HepG2 (cell line): Measurements from ENCODE around the gene SALL4. TPM values are rescaled to one million over a fixed set of nuclear protein-coding genes. Genes with fewer than 3 reads are reported as not detected.
A peak's percentile ranks its signal among the peaks of the same experiment; 100 is the strongest.

Source experiments
- ATF5 ChIP-seq: sonication (generic); formaldehyde crosslinking; IDR thresholded peaks from 2 replicates; pipeline ENCODE4 v1.4.0; 2020; ENCODE audit warnings: mild to moderate bottlenecking, low read depth, missing genetic modification reagents
- CAMTA2 ChIP-seq: sonication (generic); formaldehyde crosslinking; IDR thresholded peaks from 2 replicates; pipeline ENCODE4 v1.4.0; 2020; ENCODE audit warnings: mild to moderate bottlenecking, missing genetic modification reagents, borderline replicate concordance
- CREB3 ChIP-seq: sonication (generic); formaldehyde crosslinking; IDR thresholded peaks from 2 replicates; pipeline ENCODE4 v1.5.0; 2020; ENCODE audit warnings: missing genetic modification reagents
- EED ChIP-seq: sonication (generic); formaldehyde crosslinking; IDR thresholded peaks from 2 replicates; pipeline ENCODE4 v1.5.0; 2020; ENCODE audit warnings: mild to moderate bottlenecking, missing genetic modification reagents
- HOXA5 ChIP-seq: sonication (generic); formaldehyde crosslinking; IDR thresholded peaks from 2 replicates; pipeline ENCODE4 v1.4.0; 2020; ENCODE audit warnings: missing genetic modification reagents
- KDM2A ChIP-seq: sonication (generic); formaldehyde crosslinking; IDR thresholded peaks from 2 replicates; pipeline ENCODE4 v1.4.0; 2020; ENCODE audit warnings: low read depth, missing genetic modification reagents, borderline replicate concordance
- MXD4 ChIP-seq: IDR thresholded peaks from 2 replicates; pipeline ENCODE4 v1.6.1; 2016; ENCODE audit warnings: mild to moderate bottlenecking, missing biosample characterization, missing genetic modification reagents
- NONO ChIP-seq, 2 experiments: fragments of 450-650 bp in 1 of 2; sonication (generic) in 1 of 2; formaldehyde crosslinking in 1 of 2; IDR thresholded peaks in 1 of 2; conservative IDR thresholded peaks in 1 of 2; 2 replicates each; pipeline versions ENCODE4 v1.6.1 to v1.8.0; 2017 to 2022; ENCODE audit warnings: mild to moderate bottlenecking in 1 of 2, missing genetic modification reagents in 1 of 2, moderate library complexity in 1 of 2
- RAD51 ChIP-seq: fragments of 450-650 bp; IDR thresholded peaks from 2 replicates; pipeline ENCODE4 v1.6.1; 2016; ENCODE audit warnings: borderline replicate concordance
- RARG ChIP-seq: sonication (generic); formaldehyde crosslinking; IDR thresholded peaks from 2 replicates; pipeline ENCODE4 v1.4.0; 2020; ENCODE audit warnings: low read depth, mild to moderate bottlenecking, missing genetic modification reagents
- RBAK ChIP-seq: sonication (generic); formaldehyde crosslinking; IDR thresholded peaks from 2 replicates; pipeline ENCODE4 v1.5.1; 2020; ENCODE audit warnings: mild to moderate bottlenecking, missing genetic modification reagents
- SAFB2 ChIP-seq: sonication (generic); formaldehyde crosslinking; IDR thresholded peaks from 2 replicates; pipeline ENCODE4 v1.5.1; 2020; ENCODE audit warnings: missing genetic modification reagents, low read depth, mild to moderate bottlenecking, borderline replicate concordance
- SRSF1 ChIP-seq: fragments of 200-400 bp; formaldehyde crosslinking; optimal IDR thresholded peaks from 2 replicates; pipeline ENCODE3; 2017; ENCODE audit warnings: mild to moderate bottlenecking, low read depth, low read length, moderate library complexity
- STAG1 ChIP-seq: sonication (generic); formaldehyde crosslinking; IDR thresholded peaks from 2 replicates; pipeline ENCODE4 v1.4.0; 2020; ENCODE audit warnings: missing genetic modification reagents
- TBP ChIP-seq: sonication (generic); formaldehyde crosslinking; IDR thresholded peaks from 2 replicates; pipeline ENCODE4 v1.5.0; 2020; ENCODE audit warnings: missing genetic modification reagents
- TGIF2 ChIP-seq: IDR thresholded peaks from 2 replicates; pipeline ENCODE4 v1.6.1; 2016; ENCODE audit warnings: control low read depth, missing compliant biosample characterization
- ZBTB4 ChIP-seq: sonication (generic); formaldehyde crosslinking; IDR thresholded peaks from 2 replicates; pipeline ENCODE4 v1.4.0; 2020; ENCODE audit warnings: missing genetic modification reagents, mild to moderate bottlenecking, borderline replicate concordance
- ZFP36L1 ChIP-seq: sonication (generic); formaldehyde crosslinking; IDR thresholded peaks from 2 replicates; pipeline ENCODE4 v1.8.0; 2022; ENCODE audit warnings: mild to moderate bottlenecking, missing genetic modification reagents, moderate library complexity
- ZFP82 ChIP-seq: sonication (generic); formaldehyde crosslinking; IDR thresholded peaks from 2 replicates; pipeline ENCODE4 v1.5.1; 2020; ENCODE audit warnings: mild to moderate bottlenecking, missing genetic modification reagents, borderline replicate concordance
- ZNF30 ChIP-seq: sonication (generic); formaldehyde crosslinking; IDR thresholded peaks from 2 replicates; pipeline ENCODE4 v1.5.0; 2020; ENCODE audit warnings: mild to moderate bottlenecking, missing genetic modification reagents
- ZNF331 ChIP-seq: sonication (generic); formaldehyde crosslinking; IDR thresholded peaks from 2 replicates; pipeline ENCODE4 v1.4.0; 2020; ENCODE audit warnings: missing genetic modification reagents
- ZNF503 ChIP-seq: sonication (generic); formaldehyde crosslinking; IDR thresholded peaks from 2 replicates; pipeline ENCODE4 v1.4.0; 2020; ENCODE audit warnings: missing genetic modification reagents
- ZNF749 ChIP-seq: sonication (generic); formaldehyde crosslinking; IDR thresholded peaks from 2 replicates; pipeline ENCODE4 v1.8.0; 2022; ENCODE audit warnings: mild to moderate bottlenecking, missing genetic modification reagents, moderate library complexity, borderline replicate concordance
- ZNF83 ChIP-seq: sonication (generic); formaldehyde crosslinking; IDR thresholded peaks from 2 replicates; pipeline ENCODE4 v1.4.0; 2020; ENCODE audit warnings: missing genetic modification reagents, mild to moderate bottlenecking, borderline replicate concordance
- polyA plus RNA-seq, 8 experiments: library from polyadenylated mRNA; depleted of rRNA in 3 of 8; stranded (reverse) in 7 of 8; unstranded in 1 of 8; fragments of >200 nt; fragmentation: Illumina TruSeq in 4 of 8; extraction: Trizol in 4 of 8; gene quantifications; 2 replicates each; pipeline versions ENCODE4 v1.2.1 to v1.2.3, GENCODE V29; 2011 to 2016; ENCODE audit warnings: low read depth in 4 of 8, missing spikeins in 1 of 8, mixed read lengths in 1 of 8; ENCODE audit not compliant: insufficient read depth in 1 of 8
- total RNA-seq, 5 experiments: library from RNA; depleted of rRNA; stranded (reverse); fragments of >200 nt; fragmentation: Illumina TruSeq; extraction: Trizol; gene quantifications; 2 replicates each; pipeline ENCODE4 v1.2.3, GENCODE V29; 2016; ENCODE audit warnings: low read depth in 1 of 5

Gene SALL4
- total and polyA plus RNA-seq, 2 of the 13 experiments (the other 11 are each of a cell fraction or from before 2014, with no cell fraction given) = 0.33 to 1.8 TPM

GRCh38 chr20:51760905-51761546, 41.3 kb downstream of the SALL4 start (continued):
- TF ChIP-seq KDM2A (peak; percentile 56; the same call in 1 of the 2 replicates), CAMTA2 (CRISPR knock-in tag) (no peak), ZFP82 (CRISPR knock-in tag) (no peak), ZNF331 (peak; percentile 39; the same call in 1 of the 2 replicates), TBP (CRISPR knock-in tag) (no peak), HOXA5 (CRISPR knock-in tag) (no peak), ZNF30 (CRISPR knock-in tag) (no peak), ZNF83 (CRISPR knock-in tag) (no peak), RARG (CRISPR knock-in tag) (no peak), ZNF503 (CRISPR knock-in tag) (peak; percentile 68; the same call in 1 of the 2 replicates), ZFP36L1 (CRISPR knock-in tag) (no peak), ATF5 (no peak), CREB3 (CRISPR knock-in tag) (no peak), RBAK (CRISPR knock-in tag) (no peak), ZBTB4 (CRISPR knock-in tag) (peak; percentile 41), MXD4 (no peak), TGIF2 (CRISPR knock-in tag) (peak; percentile 64; the same call in 1 of the 2 replicates), SRSF1 (no peak), SAFB2 (no peak), ZNF749 (no peak), NONO (IDR thresholded peaks at IDR 0.05) (no peak), NONO (CRISPR knock-in tag; conservative IDR thresholded peaks at IDR 0.05) (no peak), EED (CRISPR knock-in tag) (no peak), STAG1 (no peak; the same call in 1 of the 2 replicates), RAD51 (no peak)
